ENCODE data around the gene DHRS7. TPM values are rescaled to one million over a fixed set of nuclear protein-coding genes. Genes with fewer than 3 reads are reported as not detected.

Gene DHRS7
- total and polyA plus RNA-seq, 12 donors = 41.3 to 248 (median 158) TPM

DNA sequence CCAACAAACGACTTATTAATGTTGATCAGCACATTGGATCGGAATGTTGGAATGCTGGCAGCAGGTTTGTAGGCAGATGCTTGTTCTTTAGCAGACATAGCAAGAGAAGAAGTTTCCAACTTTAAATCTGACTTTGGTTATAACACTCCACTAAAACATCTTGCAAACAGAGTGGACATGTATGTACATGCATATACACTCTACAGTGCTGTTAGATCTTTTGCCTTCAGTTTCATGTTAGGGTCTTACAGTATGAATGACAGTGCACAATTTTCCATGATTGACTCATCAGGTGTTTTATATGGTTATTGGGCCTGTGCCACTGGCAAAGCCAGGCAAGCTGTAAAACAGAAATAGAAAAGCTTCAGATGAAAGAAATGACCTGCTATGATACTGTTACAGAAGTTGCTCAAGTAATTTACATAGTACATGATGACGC is 14.3 kb upstream of the DHRS7 start:
- H3K4me3 ChIP-seq = no peak overlapping the region
- intact Hi-C loops (cut with DNase I) = no loop called here
- H3K27me3 ChIP-seq = no peaks in the 10 kb centered on the region
- TF ChIP-seq POLR2A (IDR thresholded peaks at IDR 0.05) (no peak), CTCF (IDR thresholded peaks at IDR 0.05) (no peak)
- DNase-seq = no peak
- peaks cover 0 to 7% (median 0%) of the 10 kb centered on the region in 3 donors for H3K9me3 ChIP-seq (replicated peaks in 1 of 3)
- 79 to 88% (median 83%) methylated on average over 3 of the region's 3 CpGs for WGBS, 4 donors
- H3K4me1 ChIP-seq (replicated peaks in 1 of 2) = peaks cover 0 to 7% of the 10 kb centered on the region in 2 donors
- no peaks in the 10 kb centered on the region for H3K36me3 ChIP-seq (replicated peaks in 1 of 2)
- no peak overlapping the region for H3K27ac ChIP-seq

DNA sequence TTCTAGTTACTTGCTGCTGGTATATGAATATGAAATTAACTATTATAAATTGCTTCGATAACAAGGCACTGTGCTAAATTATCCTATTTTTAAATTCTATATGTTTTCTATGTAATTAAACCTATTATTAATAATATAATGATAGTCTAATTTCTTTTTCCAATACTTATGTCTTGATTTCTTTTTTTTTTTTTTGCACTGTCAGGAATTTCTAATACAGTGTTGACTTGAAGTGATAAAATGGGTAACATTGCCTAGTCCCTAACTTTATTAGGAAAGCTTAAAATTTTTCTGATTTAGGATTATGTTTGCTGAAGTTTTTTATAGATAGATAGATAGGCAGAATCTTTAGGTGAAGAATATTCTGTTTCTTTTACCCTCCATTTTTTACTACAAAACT is 13.6 kb upstream of the DHRS7 start:
- no peaks in the 10 kb centered on the region for H3K36me3 ChIP-seq (replicated peaks in 1 of 2)
- no peak overlapping the region for H3K4me3 ChIP-seq
- 95 to 100% (median 96%) methylated on average over 1 of the region's 1 CpG for WGBS, 4 donors
- H3K4me1 ChIP-seq (replicated peaks in 1 of 2) = peaks cover 0 to 5% of the 10 kb centered on the region in 2 donors
- H3K27ac ChIP-seq = no peak overlapping the region
- H3K9me3 ChIP-seq (replicated peaks in 1 of 3) = peaks cover 0 to 7% (median 0%) of the 10 kb centered on the region in 3 donors
- H3K27me3 ChIP-seq = no peaks in the 10 kb centered on the region
- TF ChIP-seq CTCF (IDR thresholded peaks at IDR 0.05) = no peak
- no peak for TF ChIP-seq POLR2A (IDR thresholded peaks at IDR 0.05)
- DNase-seq = no peak
- intact Hi-C loops (cut with DNase I) = no loop called here

DNA sequence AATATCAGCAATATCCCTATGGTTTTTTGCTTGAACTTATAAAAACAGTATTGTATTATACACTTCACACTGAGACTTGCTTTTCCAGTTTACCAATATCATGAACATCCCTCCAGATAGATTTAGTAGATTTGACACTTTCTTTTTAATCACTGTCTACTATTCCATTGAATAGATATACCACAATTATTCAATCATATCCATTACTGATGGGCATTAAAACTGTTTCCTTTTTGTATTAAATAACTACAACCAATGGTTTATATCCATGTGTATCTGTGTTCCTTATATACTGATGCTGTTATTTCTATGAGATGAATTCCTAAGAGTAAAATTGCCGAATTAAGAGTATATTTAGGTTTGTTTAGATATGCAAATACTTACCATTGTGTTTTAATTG is 13.0 kb upstream of the DHRS7 start:
- intact Hi-C loops (cut with DNase I) = no loop called here
- Histone ChIP-seq H3K27me3 (no peaks in the 10 kb centered on the region), H3K4me1 (replicated peaks in 1 of 2) (no peaks in the 10 kb centered on the region), H3K36me3 (replicated peaks in 1 of 2) (no peaks in the 10 kb centered on the region), H3K9me3 (replicated peaks in 1 of 3) (peaks cover 0 to 7% (median 0%) of the 10 kb centered on the region in 3 donors), H3K4me3 (no peak overlapping the region), H3K27ac (no peak overlapping the region)
- DNase-seq = no peak
- 92 to 95% (median 93%) methylated on average over 1 of the region's 1 CpG for WGBS, 4 donors
- TF ChIP-seq POLR2A (IDR thresholded peaks at IDR 0.05) (no peak), CTCF (IDR thresholded peaks at IDR 0.05) (no peak)

DNA sequence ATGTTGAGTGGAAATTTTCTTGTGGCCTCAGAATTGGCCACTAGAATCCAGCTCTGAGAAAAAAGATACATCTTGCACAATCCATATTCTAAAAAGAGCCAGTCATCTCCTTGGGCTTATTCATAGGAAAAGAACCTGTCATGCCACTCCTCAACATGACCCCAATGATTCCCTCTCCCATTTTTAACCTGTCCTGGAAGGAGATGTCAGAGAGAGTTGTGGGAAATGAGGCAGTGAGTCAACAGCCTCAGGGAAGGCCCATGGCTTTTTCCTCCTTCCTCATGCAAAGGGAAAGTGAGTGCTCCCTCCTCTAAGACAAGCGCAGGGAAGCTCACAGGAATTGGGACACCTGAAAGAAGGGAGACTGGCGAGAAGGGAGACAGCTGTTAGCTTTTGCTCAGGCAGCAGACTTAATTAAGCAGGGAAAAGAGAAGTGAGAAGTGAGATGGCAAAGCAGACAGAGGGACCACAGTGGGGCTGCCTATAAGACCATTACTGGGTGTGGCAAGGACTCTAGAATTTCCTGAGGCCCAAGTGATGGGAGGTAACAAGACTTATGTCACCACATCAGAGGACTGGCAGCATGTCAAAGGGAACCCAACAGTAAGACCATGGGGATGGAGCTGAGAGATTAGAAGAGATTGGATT is 10.2 kb upstream of the DHRS7 start:
- WGBS, 4 donors = 75 to 82% (median 80%) methylated on average over 2 of the region's 2 CpGs

More for the DNA sequence above, 10.2 kb upstream of the DHRS7 start:
- no peak for DNase-seq
- H3K27me3 ChIP-seq = no peaks in the 10 kb centered on the region
- no peaks in the 10 kb centered on the region for H3K4me1 ChIP-seq (replicated peaks in 1 of 2)
- no peak for TF ChIP-seq POLR2A (IDR thresholded peaks at IDR 0.05)
- TF ChIP-seq CTCF (IDR thresholded peaks at IDR 0.05) = no peak
- H3K27ac ChIP-seq = no peak overlapping the region
- intact Hi-C loops (cut with DNase I) = no loop called here
- H3K4me3 ChIP-seq = no peak overlapping the region
- no peaks in the 10 kb centered on the region for H3K36me3 ChIP-seq (replicated peaks in 1 of 2)
- peaks cover 0 to 7% (median 0%) of the 10 kb centered on the region in 3 donors for H3K9me3 ChIP-seq (replicated peaks in 1 of 3)
